Measurements from ENCODE around the gene GP1BB. TPM values are rescaled to one million over a fixed set of nuclear protein-coding genes. Genes with fewer than 3 reads are reported as not detected.

Gene GP1BB
- total and polyA plus RNA-seq, 2 of the 13 experiments (the other 11 are each of a cell fraction or from before 2014, with no cell fraction given) = not detected

GRCh38 chr22:19722982-19723231 is 432 bp upstream of the GP1BB start (continued):
- TF ChIP-seq ARID3A (IDR thresholded peaks at IDR 0.05; ENCODE audit: low read depth, low read length) = no peak
- TF ChIP-seq ELF4 (CRISPR knock-in tag; IDR thresholded peaks at IDR 0.05; ENCODE audit: borderline replicate concordance) = no peak
- no peak for TF ChIP-seq ZFP36L1 (CRISPR knock-in tag; IDR thresholded peaks at IDR 0.05)
- TF ChIP-seq ZNF788 (CRISPR knock-in tag; IDR thresholded peaks at IDR 0.05; ENCODE audit: borderline replicate concordance) = no peak
- no peak for TF ChIP-seq ZNF567 (CRISPR knock-in tag; IDR thresholded peaks at IDR 0.05; ENCODE audit: borderline replicate concordance)
- TF ChIP-seq ZNF616 (CRISPR knock-in tag; IDR thresholded peaks at IDR 0.05; ENCODE audit: low read depth) = 0 out of 2 replicates have a peak, but pooled peaks have one; percentile 14
- no peak for TF ChIP-seq ZNF20 (CRISPR knock-in tag; IDR thresholded peaks at IDR 0.05)
- TF ChIP-seq ZKSCAN1 (IDR thresholded peaks at IDR 0.05; ENCODE audit: low read length) = no peak
- no peak for TF ChIP-seq ARID4A (CRISPR knock-in tag; IDR thresholded peaks at IDR 0.05; ENCODE audit: borderline replicate concordance)
- no peak for TF ChIP-seq PBX2 (CRISPR knock-in tag; IDR thresholded peaks at IDR 0.05)
- no peak for TF ChIP-seq BRF2 (CRISPR knock-in tag; IDR thresholded peaks at IDR 0.05)
- TF ChIP-seq KLF12 (CRISPR knock-in tag; IDR thresholded peaks at IDR 0.05; ENCODE audit: borderline replicate concordance) = no peak; the same call in 1 of the 2 replicates
- TF ChIP-seq ZNF792 (CRISPR knock-in tag; IDR thresholded peaks at IDR 0.05) = no peak
- no peak for TF ChIP-seq ZNF407 (CRISPR knock-in tag; IDR thresholded peaks at IDR 0.05; ENCODE audit: not compliant biosample characterization)

All from HepG2 (cell line).